ENCODE data around the gene AFG3L2. TPM values are rescaled to one million over a fixed set of nuclear protein-coding genes. Genes with fewer than 3 reads are reported as not detected.

The AFG3L2 gene
- total and polyA plus RNA-seq, 2 of the 8 experiments (the other 6 are each of a cell fraction or from before 2014, with no cell fraction given), result 29.7 to 84.8 TPM

- no peak overlapping the region for H3K27ac ChIP-seq (ENCODE audit: low read depth, low read length)
- H3K4me1 ChIP-seq (replicated peaks in 1 of 4; ENCODE audit: control insufficient read depth in 3 of 4, insufficient read depth in 4 of 4, low read length in 3 of 4), result peaks cover 0 to 4% (median 2%) of the 10 kb centered on the region in 4 experiments; a peak in 2 of 7 replicates
- ChIA-PET CTCF (ENCODE audit: partially characterized antibody) (interaction anchor here (0.6 to 6.2 kb wide), 29 partner anchors 9 to 753 kb away, joined by 3 to 96 read pairs (median 4); partner anchors contain the start of gene SPIRE1), POLR2A (ENCODE audit: partially characterized antibody) (interaction anchor here (0.6 to 2.9 kb wide), 15 partner anchors 10 to 336 kb away, joined by 3 to 13 read pairs (median 3); partner anchors contain the start of gene AFG3L2)
- no peak overlapping the region for H2BK120ac ChIP-seq (replicated peaks; ENCODE audit: low read depth, low read length)
- H3K79me1 ChIP-seq (ENCODE audit: low read depth, low read length), result 0 out of 2 replicates have a peak, but pooled peaks cover 2% of the 10 kb centered on the region
- H2AK5ac ChIP-seq (ENCODE audit: low read depth, low read length), result no peak overlapping the region
- no peak overlapping the region for H3K4me3 ChIP-seq (ENCODE audit: extremely low read depth in 1 of 4, insufficient read depth in 2 of 4, low read depth in 3 of 4, low read length in 4 of 4)
- no peak for FAIRE-seq
- H4K20me1 ChIP-seq (replicated peaks in 1 of 2; ENCODE audit: control insufficient read depth in 1 of 2, insufficient read depth in 2 of 2, low read length in 2 of 2), result peaks cover 6 to 12% of the 10 kb centered on the region in 2 experiments
- H3K14ac ChIP-seq (ENCODE audit: insufficient read length), result no peak overlapping the region
- H3K4me2 ChIP-seq (ENCODE audit: insufficient read depth in 1 of 2, low read depth in 2 of 2, low read length in 2 of 2), result no peak overlapping the region
- no peaks in the 10 kb centered on the region for H3K23me2 ChIP-seq (ENCODE audit: low read depth, low read length)
- WGBS, 2 experiments (ENCODE audit: extremely low coverage in 1 of 2, insufficient coverage in 1 of 2, insufficient read length in 1 of 2, insufficient replicate concordance in 2 of 2, low coverage in 1 of 2, low lambda C conversion rate in 2 of 2, missing lambda C conversion rate in 1 of 2), result 96% methylated on average over 4 of the region's 4 CpGs; no CpG with 5 or more reads in 1 of the 2 experiments
- no peak overlapping the region for H3K18ac ChIP-seq (ENCODE audit: extremely low read depth, low read length)
- H2BK12ac ChIP-seq (ENCODE audit: low read depth, low read length), result no peak overlapping the region
- H4K5ac ChIP-seq (ENCODE audit: insufficient read length, low read depth, low read length), result no peak overlapping the region
- no peak overlapping the region for H3K23ac ChIP-seq (ENCODE audit: insufficient read length)
- no peaks in the 10 kb centered on the region for H3K79me2 ChIP-seq (ENCODE audit: control insufficient read depth in 1 of 2, insufficient read depth in 2 of 2, low read length in 2 of 2)
- H4K8ac ChIP-seq (ENCODE audit: extremely low read depth, insufficient read depth, low read length), result no peak overlapping the region
- H2BK15ac ChIP-seq (ENCODE audit: low read length), result no peak overlapping the region
- no peak overlapping the region for H2AFZ ChIP-seq (ENCODE audit: low read length)
- H3K27me3 ChIP-seq (replicated peaks in 1 of 4; ENCODE audit: control insufficient read depth in 3 of 4, extremely low read depth in 1 of 4, insufficient read depth in 3 of 4, low read length in 3 of 4), result no peaks in the 10 kb centered on the region
- no peak for TF ChIP-seq CREB1 (IDR thresholded peaks at IDR 0.05)
- TF ChIP-seq HDAC2 (IDR thresholded peaks at IDR 0.05; ENCODE audit: borderline replicate concordance in 1 of 2, low read depth in 2 of 2, low read length in 2 of 2), result 0 out of 4 replicates have a peak, but pooled peaks of 1 of the 2 experiments have one; percentile 6
- peaks cover 2 to 31% (median 25%) of the 10 kb centered on the region in 4 experiments; a peak in 6 of 8 replicates for H3K36me3 ChIP-seq (ENCODE audit: control insufficient read depth in 2 of 4, insufficient read depth in 4 of 4, low read length in 3 of 4)
- H3K4ac ChIP-seq (replicated peaks; ENCODE audit: insufficient read length, low read depth, low read length), result no peak overlapping the region
- no peaks in the 10 kb centered on the region for H3K9me3 ChIP-seq (ENCODE audit: insufficient read depth in 2 of 2, low read depth in 1 of 2, low read length in 1 of 2)
- H4K91ac ChIP-seq (replicated peaks; ENCODE audit: insufficient read length, low read length), result no peak overlapping the region
- no peak for DNase-seq (ENCODE audit: low read depth in 1 of 2, low spot score in 2 of 2)
- H3K56ac ChIP-seq (replicated peaks; ENCODE audit: insufficient read length, low read depth, low read length), result no peak overlapping the region
- no peak overlapping the region for H2BK5ac ChIP-seq (ENCODE audit: low read depth, low read length)
- no peak overlapping the region for H3K9ac ChIP-seq (replicated peaks in 1 of 4; ENCODE audit: extremely low read depth in 1 of 4, low read depth in 3 of 4, low read length in 3 of 4)
- no peak overlapping the region for H2BK20ac ChIP-seq (ENCODE audit: low read length)
These were observed 48.7 kb downstream of the AFG3L2 start for GRCh38 chr18:12328179-12328823.

All from H1 (cell line).